Measurements from ENCODE around the gene MXD3. TPM values are rescaled to one million over a fixed set of nuclear protein-coding genes. Genes with fewer than 3 reads are reported as not detected.

The MXD3 gene
- total and polyA plus RNA-seq, 7 donors = 0.80 to 4.2 (median 2.3) TPM

GRCh38 chr5:177332896-177333260 lies 21.2 kb upstream of the MXD3 start:
- Histone ChIP-seq H3K4me1 (peaks cover 8% of the 10 kb centered on the region), H3K27me3 (ENCODE audit: insufficient read depth in 3 of 3, low read length in 2 of 3) (no peaks in the 10 kb centered on the region), H3K4me3 (no peak overlapping the region), H3K9me3 (no peaks in the 10 kb centered on the region), H3K36me3 (ENCODE audit: insufficient read depth in 1 of 2, low read depth in 1 of 2) (peaks cover 6 to 89% of the 10 kb centered on the region in 2 donors), H3K27ac (no peak overlapping the region)
- intact Hi-C loops (cut with DNase I) = no loop called here
- DNase-seq (no peak), ATAC-seq (no peak)
- TF ChIP-seq CTCF (IDR thresholded peaks at IDR 0.05) = no peak
- WGBS, 3 donors = 84 to 91% (median 86%) methylated on average over 13 of the region's 13 CpGs

GRCh38 chr5:177332031-177332895 lies 20.6 kb upstream of the MXD3 start:
- Histone ChIP-seq H3K27ac (no peak overlapping the region), H3K27me3 (ENCODE audit: insufficient read depth in 3 of 3, low read length in 2 of 3) (no peaks in the 10 kb centered on the region), H3K36me3 (ENCODE audit: insufficient read depth in 1 of 2, low read depth in 1 of 2) (peaks cover 6 to 88% of the 10 kb centered on the region in 2 donors), H3K9me3 (no peaks in the 10 kb centered on the region), H3K4me3 (no peak overlapping the region), H3K4me1 (peaks cover 8% of the 10 kb centered on the region)
- ATAC-seq = no peak
- DNase-seq = no peak
- intact Hi-C loops (cut with DNase I) = no loop called here
- 86 to 91% (median 88%) methylated on average over 34 to 35 of the region's 35 CpGs for WGBS, 3 donors
- TF ChIP-seq CTCF (IDR thresholded peaks at IDR 0.05) = no peak

- ATAC-seq = no peak
- intact Hi-C loops (cut with DNase I) = no loop called here
- no peak for TF ChIP-seq CTCF (IDR thresholded peaks at IDR 0.05)
- peaks cover 8% of the 10 kb centered on the region for H3K4me1 ChIP-seq
- H3K9me3 ChIP-seq = no peaks in the 10 kb centered on the region
- H3K4me3 ChIP-seq = no peak overlapping the region
- DNase-seq = no peak
- H3K27me3 ChIP-seq (ENCODE audit: insufficient read depth in 3 of 3, low read length in 2 of 3) = no peaks in the 10 kb centered on the region
- H3K27ac ChIP-seq = no peak overlapping the region
- H3K36me3 ChIP-seq (ENCODE audit: insufficient read depth in 1 of 2, low read depth in 1 of 2) = peaks cover 6 to 82% of the 10 kb centered on the region in 2 donors
- WGBS, 3 donors = 78 to 80% (median 78%) methylated on average over 25 to 27 of the region's 27 CpGs
Observed at GRCh38 chr5:177330991-177331842, 19.5 kb upstream of the MXD3 start.

- ATAC-seq = no peak
- DNase-seq = no peak
- H3K27ac ChIP-seq = no peak overlapping the region
- H3K9me3 ChIP-seq = no peaks in the 10 kb centered on the region
- no peak for TF ChIP-seq CTCF (IDR thresholded peaks at IDR 0.05)
- no peaks in the 10 kb centered on the region for H3K4me1 ChIP-seq
- H3K27me3 ChIP-seq (ENCODE audit: insufficient read depth in 3 of 3, low read length in 2 of 3) = no peaks in the 10 kb centered on the region
- peaks cover 6 to 69% of the 10 kb centered on the region in 2 donors for H3K36me3 ChIP-seq (ENCODE audit: insufficient read depth in 1 of 2, low read depth in 1 of 2)
- intact Hi-C loops (cut with DNase I) = no loop called here
- no peak overlapping the region for H3K4me3 ChIP-seq
- WGBS, 3 donors = 78 to 85% (median 82%) methylated on average over 6 of the region's 6 CpGs
Observed at GRCh38 chr5:177329883-177330282, 18.2 kb upstream of the MXD3 start.

Measured in psoas muscle (tissue), 8 donors.